AG04449 (cell line): Measurements from ENCODE around the gene ACR.

Source experiments
- CTCF ChIA-PET: fragments of 350-600 bp; formaldehyde crosslinking; extraction: SDS; loops from one replicate; lab custom pipeline; 2021; ENCODE audit warnings: antibody characterized with exemption; lab: Yijun Ruan, JAX
- POLR2A ChIA-PET: fragments of 400-600, 350-600 bp; formaldehyde crosslinking; extraction: SDS; loops from one replicate; lab custom pipeline; 2020; ENCODE audit warnings: antibody characterized with exemption, inconsistent platforms; lab: Yijun Ruan, JAX
- DNase-seq: peaks from one replicate; pipeline ENCODE4 v3.0.0-alpha.2; 2010; ENCODE audit warnings: low read depth, low spot score
- H3K4me3 ChIP-seq: 2 replicates; pipeline ENCODE4 v1.5.1; 2011; ENCODE audit warnings: low read depth, mild to moderate bottlenecking, control low read depth, low read length
- TF ChIP-seq, protein P1 (sequence below): IDR thresholded peaks from one replicate; pipeline ENCODE4 v1.5.1; 2011; ENCODE audit warnings: mild to moderate bottlenecking, moderate library complexity, low read length, control low read depth, inconsistent platforms; ENCODE audit not compliant: insufficient read depth; ENCODE audit errors: missing control alignments

The ACR gene

DNA sequence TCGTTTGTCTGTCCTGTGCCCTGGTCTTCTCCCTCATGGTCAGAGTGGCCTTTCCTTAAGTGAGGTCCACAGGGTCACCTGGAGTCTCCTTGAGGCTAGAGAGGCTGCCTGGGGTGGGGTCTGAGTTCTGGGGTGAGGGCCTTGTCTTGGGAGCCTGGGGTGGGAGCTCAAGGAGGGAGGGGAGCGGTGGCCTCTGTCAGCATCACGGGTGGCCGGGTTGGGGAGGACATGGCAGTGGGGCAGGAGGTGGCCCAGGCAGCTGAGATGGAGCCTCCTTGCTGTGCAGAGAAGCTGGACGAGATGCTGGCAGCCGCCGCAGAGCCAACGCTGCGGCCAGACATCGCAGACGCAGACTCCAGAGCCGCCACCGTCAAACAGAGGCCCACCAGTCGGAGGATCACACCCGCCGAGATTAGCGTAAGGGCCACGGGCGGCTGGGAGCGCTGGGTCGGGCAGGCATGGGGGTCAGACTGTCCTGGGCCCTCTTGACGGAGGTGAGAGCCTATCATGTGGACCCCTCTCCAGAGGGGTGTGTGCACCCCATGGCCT lies 23.3 kb upstream of the ACR start:
- TF ChIP-seq, protein P1, sequence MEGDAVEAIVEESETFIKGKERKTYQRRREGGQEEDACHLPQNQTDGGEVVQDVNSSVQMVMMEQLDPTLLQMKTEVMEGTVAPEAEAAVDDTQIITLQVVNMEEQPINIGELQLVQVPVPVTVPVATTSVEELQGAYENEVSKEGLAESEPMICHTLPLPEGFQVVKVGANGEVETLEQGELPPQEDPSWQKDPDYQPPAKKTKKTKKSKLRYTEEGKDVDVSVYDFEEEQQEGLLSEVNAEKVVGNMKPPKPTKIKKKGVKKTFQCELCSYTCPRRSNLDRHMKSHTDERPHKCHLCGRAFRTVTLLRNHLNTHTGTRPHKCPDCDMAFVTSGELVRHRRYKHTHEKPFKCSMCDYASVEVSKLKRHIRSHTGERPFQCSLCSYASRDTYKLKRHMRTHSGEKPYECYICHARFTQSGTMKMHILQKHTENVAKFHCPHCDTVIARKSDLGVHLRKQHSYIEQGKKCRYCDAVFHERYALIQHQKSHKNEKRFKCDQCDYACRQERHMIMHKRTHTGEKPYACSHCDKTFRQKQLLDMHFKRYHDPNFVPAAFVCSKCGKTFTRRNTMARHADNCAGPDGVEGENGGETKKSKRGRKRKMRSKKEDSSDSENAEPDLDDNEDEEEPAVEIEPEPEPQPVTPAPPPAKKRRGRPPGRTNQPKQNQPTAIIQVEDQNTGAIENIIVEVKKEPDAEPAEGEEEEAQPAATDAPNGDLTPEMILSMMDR, result no peak
- DNase-seq, result no peak
- no peak overlapping the region for H3K4me3 ChIP-seq
- ChIA-PET CTCF (interaction anchor here (1.2 to 1.4 kb wide), 2 partner anchors 17 to 18 kb away, joined by 3 to 5 read pairs; no protein-coding TSS in a partner anchor), POLR2A (no interaction called here)

DNA sequence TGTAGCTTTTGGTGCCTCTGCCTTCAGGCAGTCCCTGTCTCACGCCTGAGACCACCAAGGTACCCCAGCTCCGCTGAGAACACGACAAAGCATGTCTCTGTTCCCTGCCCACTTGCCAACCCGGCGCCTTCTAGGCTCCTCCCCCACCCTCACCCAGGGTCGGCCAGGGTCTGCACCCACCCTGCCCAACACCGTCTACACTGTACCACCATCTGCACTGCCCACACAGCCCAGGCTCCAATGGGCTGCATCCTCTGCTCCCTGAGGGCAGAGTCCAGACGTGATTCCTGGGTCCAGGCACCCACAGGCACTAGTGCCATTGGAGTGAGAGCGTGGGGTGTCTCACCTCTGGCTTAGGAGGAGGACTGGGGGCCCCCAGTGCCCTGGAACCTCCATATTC lies 22.8 kb upstream of the ACR start:
- TF ChIP-seq, protein P1, result no peak
- CTCF ChIA-PET, result interaction anchor here (1.4 kb wide), 1 partner anchor 16 kb away, joined by 5 read pairs; no protein-coding TSS in a partner anchor
- H3K4me3 ChIP-seq, result no peak overlapping the region
- POLR2A ChIA-PET, result no interaction called here
- DNase-seq, result no peak

DNA sequence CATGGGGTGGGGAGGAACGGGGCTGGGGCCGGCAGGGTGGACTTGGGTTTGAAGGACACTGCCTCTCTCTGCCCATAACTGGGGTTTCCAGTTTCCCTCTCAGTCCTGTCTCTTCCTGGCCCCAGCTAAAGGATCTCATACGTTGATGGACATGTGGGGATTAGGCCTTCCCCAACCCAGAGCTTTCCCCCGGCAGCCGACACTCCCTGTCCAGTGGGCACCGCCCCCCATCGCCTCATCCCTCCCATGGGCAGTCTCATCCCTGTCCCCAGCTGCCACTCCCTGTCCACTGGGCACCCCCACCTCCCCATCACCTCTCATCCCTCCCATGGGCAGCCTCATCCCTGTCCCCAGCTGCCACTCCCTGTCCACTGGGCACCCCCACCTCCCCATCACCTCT lies 22.2 kb upstream of the ACR start:
- TF ChIP-seq, protein P1, result no peak
- POLR2A ChIA-PET, result no interaction called here
- no peak overlapping the region for H3K4me3 ChIP-seq
- DNase-seq, result no peak
- CTCF ChIA-PET, result interaction anchor here (1.4 to 1.5 kb wide), 2 partner anchors 14 to 16 kb away, joined by 3 to 4 read pairs; no protein-coding TSS in a partner anchor

DNA sequence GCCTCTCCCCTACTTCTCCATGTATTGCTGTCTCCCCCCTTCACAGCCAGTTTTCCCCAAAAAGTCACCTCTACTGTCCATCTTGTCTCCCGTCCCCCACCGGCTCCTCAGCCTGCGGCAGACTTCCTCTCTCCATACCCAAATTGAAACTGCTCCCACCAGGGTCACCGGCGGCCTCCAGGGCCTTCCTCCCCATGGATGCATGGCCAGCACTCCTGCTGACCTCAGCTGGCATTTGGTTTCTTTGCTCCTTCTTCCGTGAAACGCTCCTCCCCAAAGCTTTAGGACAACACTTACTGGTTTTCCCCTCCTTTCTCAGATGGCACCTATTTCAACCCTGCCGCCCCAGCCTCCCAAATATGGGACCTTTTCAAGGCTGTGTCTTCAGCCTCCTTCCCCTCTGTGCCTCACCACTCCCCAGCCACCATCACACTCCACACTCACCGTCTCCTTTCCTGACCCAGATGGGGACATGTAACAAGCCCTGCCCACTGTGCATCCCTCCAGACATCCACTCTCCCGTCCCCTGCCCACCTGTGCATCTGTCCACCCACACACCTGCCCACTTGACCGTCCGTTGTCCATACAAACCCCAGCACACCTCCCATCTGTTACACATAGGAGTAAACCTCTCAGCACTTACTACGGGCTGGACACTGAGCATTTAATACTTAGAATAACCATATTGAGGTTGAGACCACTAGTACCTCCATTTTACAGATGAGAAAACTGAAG lies 21.5 kb upstream of the ACR start:
- DNase-seq, result no peak
- CTCF ChIA-PET, result interaction anchor here (0.9 to 1.5 kb wide), 3 partner anchors 11 to 15 kb away, joined by 3 to 4 read pairs (median 3); no protein-coding TSS in a partner anchor
- TF ChIP-seq, protein P1, result no peak
- H3K4me3 ChIP-seq, result no peak overlapping the region
- POLR2A ChIA-PET, result no interaction called here

DNA sequence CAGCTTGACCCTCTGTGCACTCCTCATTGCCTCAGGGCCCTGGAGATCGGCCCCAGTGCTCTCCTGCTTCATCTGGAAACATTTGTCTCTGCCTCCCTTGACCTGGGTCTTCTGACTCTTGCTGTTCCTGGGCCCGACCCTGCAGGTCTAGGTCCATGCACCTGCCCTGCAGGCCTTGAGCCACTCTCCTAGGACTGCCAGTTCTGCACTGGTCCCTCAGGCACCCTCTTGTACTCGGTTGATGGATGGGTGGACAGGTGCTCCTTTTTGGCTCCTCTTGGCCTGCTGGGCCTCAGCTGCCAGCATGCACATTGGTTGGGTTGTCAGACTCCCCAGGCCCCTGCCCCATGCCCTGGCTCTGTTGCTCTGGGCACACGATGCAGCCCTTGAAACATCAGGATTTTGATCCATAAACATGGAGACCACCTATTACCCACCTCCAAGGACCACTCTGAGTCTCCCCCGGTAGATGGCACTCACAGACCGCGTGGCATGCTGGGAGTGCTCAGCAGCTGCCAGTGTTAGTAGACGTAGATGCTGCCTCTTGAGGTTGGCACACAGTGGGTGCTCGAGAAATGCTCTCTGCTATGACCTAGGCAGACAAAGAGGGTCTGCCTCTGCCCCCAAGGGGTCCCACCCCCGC lies 20.2 kb upstream of the ACR start:
- ChIA-PET POLR2A (no interaction called here), CTCF (no interaction called here)
- H3K4me3 ChIP-seq, result no peak overlapping the region
- TF ChIP-seq, protein P1, result no peak
- no peak for DNase-seq

DNA sequence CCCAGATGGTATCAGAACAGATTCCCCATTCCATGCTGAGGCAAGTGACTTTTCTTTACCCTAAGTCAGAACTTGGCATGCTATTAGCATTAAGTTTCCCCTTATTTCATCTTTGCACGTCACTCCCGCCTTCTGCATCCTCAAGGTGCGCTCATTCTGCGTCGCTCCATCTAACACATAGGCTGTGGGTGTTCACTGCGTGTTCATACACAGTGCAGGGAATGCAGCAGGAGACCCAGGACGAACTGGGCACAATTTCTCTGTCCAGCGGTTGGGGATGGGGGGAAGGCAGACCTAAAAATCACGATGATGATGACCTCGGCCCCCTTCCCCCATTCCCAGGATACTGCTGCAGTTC lies 19.7 kb upstream of the ACR start:
- CTCF ChIA-PET, result no interaction called here
- POLR2A ChIA-PET, result no interaction called here
- TF ChIP-seq, protein P1, result no peak

More for the DNA sequence above, 19.7 kb upstream of the ACR start:
- no peak for DNase-seq
- H3K4me3 ChIP-seq, result no peak overlapping the region
